Measurements from ENCODE around the gene ROBO4.

The ROBO4 gene

DNA sequence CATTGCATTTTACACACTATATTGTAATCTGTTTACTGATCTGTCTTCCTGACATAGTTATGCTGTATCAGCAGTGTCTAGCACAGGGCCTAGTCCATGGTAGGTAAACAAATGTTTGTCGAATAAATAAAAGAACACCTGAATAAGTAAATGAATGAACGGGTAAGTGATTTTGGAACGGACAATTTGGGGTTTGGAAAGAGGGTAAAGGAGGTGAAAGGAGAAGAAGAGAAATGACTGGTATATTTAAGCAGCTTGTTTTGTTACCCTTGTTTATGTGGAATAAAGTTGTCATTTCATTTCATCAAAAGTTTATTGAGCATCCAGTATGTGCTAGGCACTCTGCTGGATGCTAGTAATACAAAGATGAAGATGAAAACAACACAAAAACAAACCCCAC, 21.3 kb upstream of the ROBO4 start, which contains the start of gene HEPN1:
Gene HEPN1, plus strand, starts transcription at position 301 of the 400 bp plus-strand sequence.
- no peak for DNase-seq (ENCODE audit: low read depth)

GRCh38 chr11:124917115-124917637, 19.5 kb upstream of the ROBO4 start:
- no peak for DNase-seq (ENCODE audit: low read depth)

GRCh38 chr11:124916370-124916710, 18.7 kb upstream of the ROBO4 start:
- no peak for DNase-seq (ENCODE audit: low read depth)

GRCh38 chr11:124915541-124916369, 18.1 kb upstream of the ROBO4 start:
- no peak for DNase-seq (ENCODE audit: low read depth)

- no peak for DNase-seq (ENCODE audit: low read depth)
Measured at GRCh38 chr11:124902616-124903015, 5.0 kb upstream of the ROBO4 start.

DNA sequence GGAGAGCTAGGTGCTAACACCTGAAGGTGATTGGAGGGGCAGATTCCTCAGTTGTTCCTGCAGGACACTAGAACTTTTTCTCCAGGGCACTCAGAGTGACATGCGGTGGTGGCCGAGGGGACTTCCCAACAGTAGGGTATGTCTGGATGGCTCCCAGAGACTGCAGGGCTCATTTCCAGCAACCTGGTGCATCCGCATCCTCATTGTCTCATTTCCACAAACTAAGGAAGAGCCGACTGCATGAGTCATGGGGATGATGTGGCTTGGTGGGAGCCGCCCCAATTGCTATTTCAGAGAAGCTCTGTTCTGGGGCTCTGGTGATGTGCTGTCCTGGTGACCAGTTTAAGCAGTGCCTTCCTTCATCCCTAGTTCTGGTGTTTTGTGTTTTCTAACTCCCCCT, 2.8 kb upstream of the ROBO4 start:
- DNase-seq (ENCODE audit: low read depth), result peak; percentile 43

GRCh38 chr11:124899383-124900145, 1.9 kb upstream of the ROBO4 start:
- DNase-seq (ENCODE audit: low read depth), result no peak

- DNase-seq (ENCODE audit: low read depth), result peak; percentile 38
Measured at GRCh38 chr11:124898711-124899110, 1.0 kb upstream of the ROBO4 start.

DNA sequence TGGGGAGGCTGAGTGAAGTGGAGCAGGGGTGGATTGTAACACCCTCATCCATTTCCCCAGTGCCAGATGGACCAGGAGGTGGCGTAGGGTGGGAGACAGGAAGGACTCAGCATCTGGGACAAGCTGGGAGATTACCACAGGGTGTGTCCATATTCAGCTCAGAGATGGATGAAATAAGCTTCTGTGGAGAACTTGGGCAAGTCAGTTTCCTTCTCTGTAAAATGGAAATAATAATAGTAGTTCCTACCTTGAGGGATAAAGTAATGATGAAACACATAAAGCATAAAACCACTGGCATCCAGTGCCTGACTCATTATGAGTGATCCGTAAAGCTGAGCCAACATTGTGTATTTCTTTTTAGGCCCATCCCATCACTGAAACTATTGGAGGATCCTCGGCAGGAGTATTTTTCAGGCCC, 607 bp upstream of the ROBO4 start:
- DNase-seq (ENCODE audit: low read depth), result peak; percentile 43

DNA sequence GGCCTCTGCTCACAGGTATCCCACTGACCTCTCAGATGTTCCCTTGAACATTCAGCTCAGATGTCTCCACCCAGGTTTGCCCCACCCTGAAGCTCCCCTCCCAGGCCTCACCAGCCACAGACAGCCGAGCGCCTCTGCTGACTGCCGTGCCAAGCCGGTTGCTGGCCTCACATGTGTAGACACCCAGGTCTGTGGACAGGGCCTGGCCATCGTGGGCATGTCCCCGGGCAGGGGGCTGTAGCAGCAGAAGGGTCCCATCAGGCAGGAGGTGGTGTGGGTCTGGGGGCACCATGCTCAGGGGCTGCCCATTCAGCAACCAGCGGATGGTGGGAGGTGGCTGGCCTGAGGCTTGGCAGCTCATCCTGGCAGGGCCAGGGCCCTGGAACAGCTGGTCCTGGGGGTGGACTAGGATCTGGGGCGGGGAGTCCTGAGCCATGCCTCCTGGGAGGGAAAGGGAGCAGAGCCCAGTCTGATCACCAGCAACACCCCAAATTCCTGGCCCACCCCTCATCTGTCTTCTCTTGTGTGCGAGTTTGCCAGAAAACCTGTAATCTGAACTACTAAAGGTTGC, 759 bp downstream of the ROBO4 start:
- no peak for DNase-seq (ENCODE audit: low read depth)

- DNase-seq (ENCODE audit: low read depth), result no peak
Measured at GRCh38 chr11:124896071-124896750, 1.5 kb downstream of the ROBO4 start.

DNA sequence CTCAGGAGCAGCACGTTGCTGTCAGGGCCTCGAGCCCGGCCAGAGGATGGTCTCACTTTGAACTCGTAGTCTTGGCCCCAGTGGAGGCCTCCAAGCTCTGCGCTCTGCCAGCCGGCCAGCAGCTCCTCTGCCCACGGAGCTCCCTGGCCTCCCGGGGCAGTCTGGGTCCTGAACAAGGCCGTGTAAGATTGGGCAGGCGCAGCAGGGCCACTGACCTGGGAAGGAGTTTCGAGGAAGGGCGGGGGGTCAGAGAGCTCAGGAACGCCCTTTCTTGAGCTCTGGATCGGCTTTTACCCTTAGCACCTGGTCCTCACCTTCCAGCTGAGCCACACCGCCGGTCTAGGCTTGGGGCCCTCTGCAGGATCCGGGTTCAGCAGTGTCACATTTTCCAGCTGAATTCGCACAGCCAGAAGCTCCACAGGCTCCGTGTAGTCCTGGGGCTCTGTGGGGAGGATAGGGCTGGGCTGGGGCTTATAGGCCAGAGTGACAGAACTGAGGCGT, 2.1 kb downstream of the ROBO4 start:
- no peak for DNase-seq (ENCODE audit: low read depth)

DNA sequence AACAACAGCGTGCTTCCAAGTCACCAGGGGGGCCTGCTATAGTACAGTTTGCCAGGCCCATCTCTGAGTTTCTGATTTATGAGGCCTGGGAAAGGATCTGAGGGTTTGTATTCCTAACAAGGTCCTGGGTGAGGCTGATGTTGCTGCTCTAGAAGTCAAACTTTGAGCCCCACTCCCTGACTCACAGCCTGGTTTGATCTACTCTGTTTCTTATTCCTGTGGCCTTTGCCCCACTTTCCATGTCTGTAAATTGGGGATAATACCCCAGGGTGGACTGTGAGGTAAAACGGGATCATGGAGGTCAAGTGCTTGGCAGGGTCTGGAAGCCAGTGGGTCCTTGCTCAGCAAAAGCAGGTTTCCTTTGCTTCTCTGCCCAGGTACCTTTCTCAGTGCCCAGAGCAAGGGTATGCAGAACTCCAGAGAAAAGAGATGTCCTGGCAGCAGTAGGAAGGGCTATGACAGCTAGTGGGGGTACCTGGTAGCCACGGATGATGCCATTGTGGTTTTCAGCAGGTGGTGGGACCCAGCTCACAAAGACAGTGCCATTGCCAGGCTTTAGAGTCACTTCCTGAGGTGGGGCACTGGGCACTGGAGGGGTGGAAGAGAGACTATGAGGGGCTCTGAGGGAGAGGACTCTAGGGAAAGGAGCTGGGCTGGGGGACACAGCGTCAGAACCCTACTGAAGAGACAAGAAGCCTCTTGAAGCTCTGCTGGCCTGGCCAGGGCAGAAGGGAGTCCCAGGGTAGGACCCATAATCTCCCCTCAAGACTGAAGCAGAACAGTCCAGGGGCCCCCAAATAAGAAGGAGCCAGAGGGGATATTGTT, 2.8 kb downstream of the ROBO4 start:
- DNase-seq (ENCODE audit: low read depth), result no peak

- no peak for DNase-seq (ENCODE audit: low read depth)
Measured at GRCh38 chr11:124893781-124894401, 3.8 kb downstream of the ROBO4 start.

GRCh38 chr11:124892750-124893454, 4.8 kb downstream of the ROBO4 start:
- DNase-seq (ENCODE audit: low read depth), result no peak

DNA sequence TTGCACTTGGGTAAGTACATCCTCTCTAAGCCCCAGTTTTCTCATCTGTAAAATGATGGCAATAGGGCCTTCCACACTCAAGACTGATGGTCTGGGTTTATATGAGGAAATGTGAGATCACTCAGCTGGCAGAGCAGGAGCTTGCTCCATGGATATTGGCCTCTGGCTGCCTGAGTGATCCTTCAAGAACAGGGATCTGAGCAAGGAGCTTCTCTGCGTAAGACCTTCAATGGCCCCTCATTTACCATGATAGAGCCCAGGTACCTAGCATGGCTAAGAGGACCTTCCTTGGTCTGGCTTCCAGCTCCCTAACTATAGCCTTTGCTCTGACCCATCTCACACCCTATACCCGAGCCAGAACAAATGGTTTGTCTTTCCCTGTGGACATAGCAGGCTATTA, 5.5 kb downstream of the ROBO4 start:
- DNase-seq (ENCODE audit: low read depth), result no peak

DNA sequence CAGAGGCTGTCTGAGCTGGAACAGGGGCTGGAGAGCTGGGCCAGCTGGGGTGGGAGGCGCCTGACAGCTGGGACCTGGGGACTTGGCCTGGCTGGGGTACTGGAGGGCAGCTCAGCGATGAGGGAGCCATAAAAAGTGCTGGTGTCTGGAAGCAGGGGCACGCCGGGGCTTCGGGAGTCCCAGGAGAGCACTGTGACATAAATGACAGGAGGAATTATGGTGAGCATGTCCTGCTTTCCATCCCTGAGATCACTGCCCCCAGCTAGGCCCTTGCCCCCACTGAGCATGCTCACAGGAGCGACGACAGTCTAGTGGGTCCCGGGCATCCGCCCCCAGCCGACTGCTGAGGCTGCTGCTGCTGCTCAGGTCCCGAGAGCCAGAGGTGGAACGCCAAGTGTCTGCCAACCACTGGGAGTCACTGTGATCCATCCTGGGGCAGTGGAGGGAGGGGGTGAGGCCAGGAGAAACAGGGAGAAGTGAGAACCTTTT, 6.2 kb downstream of the ROBO4 start:
- no peak for DNase-seq (ENCODE audit: low read depth)

- DNase-seq (ENCODE audit: low read depth), result no peak
Measured at GRCh38 chr11:124890683-124891372, 6.8 kb downstream of the ROBO4 start.

- no peak for DNase-seq (ENCODE audit: low read depth)
Measured at GRCh38 chr11:124890151-124890550, 7.5 kb downstream of the ROBO4 start.
